ENCODE data around the gene ASTL. TPM values are rescaled to one million over a fixed set of nuclear protein-coding genes. Genes with fewer than 3 reads are reported as not detected.

The ASTL gene
- total and polyA plus RNA-seq, 2 experiments from 2014 or later = not detected

GRCh38 chr2:96097441-96097840, 40.9 kb downstream of the ASTL start:
- H3K9me3 ChIP-seq (ENCODE audit: low read depth) = no peaks in the 10 kb centered on the region
- WGBS (ENCODE audit: low lambda C conversion rate, missing lambda C conversion rate) = 89% methylated on average over 5 of the region's 5 CpGs

GRCh38 chr2:96095116-96095636, 43.1 kb downstream of the ASTL start:
- Histone ChIP-seq H3K36me3 (replicated peaks; ENCODE audit: insufficient read depth, low read depth) (no peaks in the 10 kb centered on the region), H3K9me2 (replicated peaks; ENCODE audit: insufficient read depth) (no peaks in the 10 kb centered on the region), H4K20me1 (ENCODE audit: insufficient read depth, poor library complexity, severe bottlenecking) (no peaks in the 10 kb centered on the region), H3K4me3 (no peak overlapping the region), H3K9me3 (ENCODE audit: low read depth) (no peaks in the 10 kb centered on the region), H3K4me2 (no peak overlapping the region), H3K27ac (no peak overlapping the region), H3K79me2 (no peaks in the 10 kb centered on the region), H3K4me1 (ENCODE audit: insufficient read depth) (no peaks in the 10 kb centered on the region), H2AFZ (no peak overlapping the region), H3K27me3 (no peaks in the 10 kb centered on the region)
- 87% methylated on average over 7 of the region's 7 CpGs for WGBS (ENCODE audit: low lambda C conversion rate, missing lambda C conversion rate)
- DNase-seq (ENCODE audit: low spot score) = no peak
- TF ChIP-seq EZH2phosphoT487 (IDR thresholded peaks at IDR 0.05; ENCODE audit: low read depth, severe bottlenecking, unreplicated experiment) = no peak
- TF ChIP-seq EZH2 (IDR thresholded peaks at IDR 0.05; ENCODE audit: borderline replicate concordance) = no peak
- TF ChIP-seq CTCF (IDR thresholded peaks at IDR 0.05; ENCODE audit: poor library complexity) = no peak

More at GRCh38 chr2:96097441-96097840, 40.9 kb downstream of the ASTL start:
- Histone ChIP-seq H3K27me3 (no peaks in the 10 kb centered on the region), H4K20me1 (ENCODE audit: insufficient read depth, poor library complexity, severe bottlenecking) (no peaks in the 10 kb centered on the region), H3K79me2 (no peaks in the 10 kb centered on the region), H2AFZ (no peak overlapping the region), H3K4me1 (ENCODE audit: insufficient read depth) (no peaks in the 10 kb centered on the region), H3K4me2 (no peak overlapping the region), H3K9me2 (replicated peaks; ENCODE audit: insufficient read depth) (no peaks in the 10 kb centered on the region), H3K4me3 (no peak overlapping the region), H3K36me3 (replicated peaks; ENCODE audit: insufficient read depth, low read depth) (no peaks in the 10 kb centered on the region), H3K27ac (no peak overlapping the region)
- no peak for DNase-seq (ENCODE audit: low spot score)
- TF ChIP-seq EZH2phosphoT487 (IDR thresholded peaks at IDR 0.05; ENCODE audit: low read depth, severe bottlenecking, unreplicated experiment) = no peak

GRCh38 chr2:96093528-96093927, 44.8 kb downstream of the ASTL start:
- no peak overlapping the region for H3K4me2 ChIP-seq
- DNase-seq (ENCODE audit: low spot score) = no peak
- H3K4me3 ChIP-seq = no peak overlapping the region
- no peaks in the 10 kb centered on the region for H3K4me1 ChIP-seq (ENCODE audit: insufficient read depth)
- no peak for TF ChIP-seq EZH2 (IDR thresholded peaks at IDR 0.05; ENCODE audit: borderline replicate concordance)
- TF ChIP-seq CTCF (IDR thresholded peaks at IDR 0.05; ENCODE audit: poor library complexity) = no peak
- TF ChIP-seq EZH2phosphoT487 (IDR thresholded peaks at IDR 0.05; ENCODE audit: low read depth, severe bottlenecking, unreplicated experiment) = no peak
- no peaks in the 10 kb centered on the region for H3K36me3 ChIP-seq (replicated peaks; ENCODE audit: insufficient read depth, low read depth)
- H3K79me2 ChIP-seq = no peaks in the 10 kb centered on the region
- no peaks in the 10 kb centered on the region for H3K27me3 ChIP-seq
- no peak overlapping the region for H3K27ac ChIP-seq
- no peaks in the 10 kb centered on the region for H3K9me2 ChIP-seq (replicated peaks; ENCODE audit: insufficient read depth)
- H2AFZ ChIP-seq = no peak overlapping the region
- no peaks in the 10 kb centered on the region for H3K9me3 ChIP-seq (ENCODE audit: low read depth)
- 98% methylated on average over 4 of the region's 4 CpGs for WGBS (ENCODE audit: low lambda C conversion rate, missing lambda C conversion rate)
- no peaks in the 10 kb centered on the region for H4K20me1 ChIP-seq (ENCODE audit: insufficient read depth, poor library complexity, severe bottlenecking)

- TF ChIP-seq EZH2 (IDR thresholded peaks at IDR 0.05; ENCODE audit: borderline replicate concordance) (no peak), CTCF (IDR thresholded peaks at IDR 0.05; ENCODE audit: poor library complexity) (no peak), EZH2phosphoT487 (IDR thresholded peaks at IDR 0.05; ENCODE audit: low read depth, severe bottlenecking, unreplicated experiment) (no peak)
- Histone ChIP-seq H3K79me2 (no peaks in the 10 kb centered on the region), H3K27ac (no peak overlapping the region), H3K27me3 (no peaks in the 10 kb centered on the region), H4K20me1 (ENCODE audit: insufficient read depth, poor library complexity, severe bottlenecking) (no peaks in the 10 kb centered on the region), H3K9me2 (replicated peaks; ENCODE audit: insufficient read depth) (no peaks in the 10 kb centered on the region), H3K4me1 (ENCODE audit: insufficient read depth) (no peaks in the 10 kb centered on the region), H3K36me3 (replicated peaks; ENCODE audit: insufficient read depth, low read depth) (no peaks in the 10 kb centered on the region), H3K4me3 (no peak overlapping the region), H3K4me2 (no peak overlapping the region), H3K9me3 (ENCODE audit: low read depth) (no peaks in the 10 kb centered on the region), H2AFZ (no peak overlapping the region)
- DNase-seq (ENCODE audit: low spot score) = no peak
- WGBS (ENCODE audit: low lambda C conversion rate, missing lambda C conversion rate) = 96% methylated on average over 3 of the region's 3 CpGs
Observed at GRCh38 chr2:96092951-96093350, 45.4 kb downstream of the ASTL start.
